Fibroblast of lung (primary cell): ENCODE measurements around the gene RANBP10. TPM values are rescaled to one million over a fixed set of nuclear protein-coding genes. Genes with fewer than 3 reads are reported as not detected.

Experiments used
- DNase-seq, 2 donors: peaks; one replicate each; pipeline versions ENCODE4 v3.0.0 to v3.0.0-alpha.2; 2010; ENCODE audit warnings: low read depth in 2 of 2
- H2AFZ ChIP-seq: 2 replicates; pipeline ENCODE4 v1.5.1; 2012; ENCODE audit warnings: low read length, control low read depth, inconsistent platforms
- H3K27ac ChIP-seq: 2 replicates; pipeline ENCODE4 v1.5.1; 2011; ENCODE audit warnings: low read length, control low read depth; ENCODE audit not compliant: insufficient read depth
- H3K27me3 ChIP-seq: 2 replicates; pipeline ENCODE4 v1.5.1; 2011; ENCODE audit warnings: mild to moderate bottlenecking, low read length; ENCODE audit not compliant: control insufficient read depth, insufficient read depth
- H3K36me3 ChIP-seq: 2 replicates; pipeline ENCODE4 v1.5.1; 2011; ENCODE audit warnings: low read length; ENCODE audit not compliant: control insufficient read depth, insufficient read depth
- H3K4me1 ChIP-seq: 2 replicates; pipeline ENCODE4 v1.5.1; 2011; ENCODE audit warnings: low read length; ENCODE audit not compliant: control insufficient read depth, insufficient read depth; ENCODE audit errors: extremely low read depth
- H3K4me2 ChIP-seq: 2 replicates; pipeline ENCODE4 v1.5.1; 2011; ENCODE audit warnings: low read length, control low read depth; ENCODE audit not compliant: insufficient read depth; ENCODE audit errors: extremely low read depth
- H3K4me3 ChIP-seq, 4 experiments: fragments of 200-600 bp in 1 of 4; sonication (generic) in 1 of 4; replicated peaks in 1 of 4; 2 replicates each; pipeline ENCODE4 v1.5.1; 2011 to 2016; ENCODE audit warnings: low read length in 4 of 4, low read depth in 3 of 4, mild to moderate bottlenecking in 3 of 4, control low read depth in 2 of 4, inconsistent platforms in 1 of 4, mixed read lengths in 1 of 4; ENCODE audit not compliant: insufficient read depth in 1 of 4; ENCODE audit errors: control extremely low read depth in 1 of 4
- H3K79me2 ChIP-seq: 2 replicates; pipeline ENCODE4 v1.5.1; 2012; ENCODE audit warnings: mild to moderate bottlenecking, low read length, inconsistent platforms; ENCODE audit not compliant: control insufficient read depth, insufficient read depth
- H3K9ac ChIP-seq: 2 replicates; pipeline ENCODE4 v1.5.1; 2011; ENCODE audit warnings: mild to moderate bottlenecking, low read length, control low read depth; ENCODE audit not compliant: insufficient read depth
- H3K9me3 ChIP-seq: 2 replicates; pipeline ENCODE4 v1.5.1; 2012; ENCODE audit warnings: low read depth, low read length; ENCODE audit not compliant: control insufficient read depth, insufficient read depth
- H4K20me1 ChIP-seq: 2 replicates; pipeline ENCODE4 v1.5.1; 2011; ENCODE audit warnings: low read length; ENCODE audit not compliant: control insufficient read depth, insufficient read depth; ENCODE audit errors: extremely low read depth
- CTCF ChIP-seq, 2 donors: IDR thresholded peaks in 1 of 2; conservative IDR thresholded peaks in 1 of 2; 1 replicate in 1 of 2; 2 replicates in 1 of 2; pipeline ENCODE4 v1.5.1; 2011 to 2012; ENCODE audit warnings: low read length in 2 of 2, control low read depth in 1 of 2, inconsistent platforms in 1 of 2, low read depth in 1 of 2, mild to moderate bottlenecking in 1 of 2
- EZH2 ChIP-seq: IDR thresholded peaks from 2 replicates; pipeline ENCODE4 v1.5.1; 2012; ENCODE audit warnings: low read length, control low read depth, mild to moderate bottlenecking; ENCODE audit errors: missing control alignments
- polyA plus RNA-seq, 2 donors: library from polyadenylated mRNA; depleted of rRNA in 1 of 2; stranded (reverse) in 1 of 2; unstranded in 1 of 2; fragments of >200 nt; gene quantifications; 2 replicates each; pipeline ENCODE4 v1.2.1, GENCODE V29; 2011 to 2012; ENCODE audit warnings: missing spikeins in 1 of 2
- total RNA-seq: library from RNA; depleted of rRNA; stranded (reverse); fragments of >200 nt; gene quantifications from 2 replicates; pipeline ENCODE4 v1.2.1, GENCODE V29; 2014

RANBP10 gene
- total and polyA plus RNA-seq, 2 donors (not counting 1 experiment from before 2014, with no cell fraction given): 4.6 to 7.1 TPM

- H3K9me3 ChIP-seq: no peaks in the 10 kb centered on the region
- no peak for DNase-seq
- H3K4me2 ChIP-seq: no peak overlapping the region
- no peak overlapping the region for H3K4me3 ChIP-seq
- H3K4me1 ChIP-seq: no peaks in the 10 kb centered on the region
- no peak for TF ChIP-seq EZH2
- no peak for TF ChIP-seq CTCF (conservative IDR thresholded peaks at IDR 0.05 in 1 of 2, IDR thresholded peaks at IDR 0.05 in 1 of 2; ENCODE audit: low read depth in 1 of 2, low read length in 2 of 2)
- H4K20me1 ChIP-seq: no peaks in the 10 kb centered on the region
- no peak overlapping the region for H3K27ac ChIP-seq
- H3K36me3 ChIP-seq: no peaks in the 10 kb centered on the region
- no peak overlapping the region for H3K9ac ChIP-seq
- no peaks in the 10 kb centered on the region for H3K27me3 ChIP-seq
- H2AFZ ChIP-seq: no peak overlapping the region
- H3K79me2 ChIP-seq: no peaks in the 10 kb centered on the region
These were observed 56.8 kb downstream of the RANBP10 start for GRCh38 chr16:67749436-67750078.

- no peak for TF ChIP-seq CTCF (conservative IDR thresholded peaks at IDR 0.05 in 1 of 2, IDR thresholded peaks at IDR 0.05 in 1 of 2; ENCODE audit: low read depth in 1 of 2, low read length in 2 of 2)
- H3K79me2 ChIP-seq: no peaks in the 10 kb centered on the region
- H3K4me1 ChIP-seq: no peaks in the 10 kb centered on the region
- H3K4me3 ChIP-seq: no peak overlapping the region
- no peaks in the 10 kb centered on the region for H3K9me3 ChIP-seq
- H3K4me2 ChIP-seq: no peak overlapping the region
- H3K27ac ChIP-seq: no peak overlapping the region
- DNase-seq: no peak
- H3K27me3 ChIP-seq: no peaks in the 10 kb centered on the region
- H4K20me1 ChIP-seq: no peaks in the 10 kb centered on the region
- H3K36me3 ChIP-seq: no peaks in the 10 kb centered on the region
- H2AFZ ChIP-seq: no peak overlapping the region
- no peak overlapping the region for H3K9ac ChIP-seq
These were observed 57.5 kb downstream of the RANBP10 start for GRCh38 chr16:67748834-67749233.

- H4K20me1 ChIP-seq: no peaks in the 10 kb centered on the region
- H3K9me3 ChIP-seq: no peaks in the 10 kb centered on the region
- no peak overlapping the region for H3K4me3 ChIP-seq
- no peaks in the 10 kb centered on the region for H3K27me3 ChIP-seq
- H3K79me2 ChIP-seq: no peaks in the 10 kb centered on the region
- H3K4me1 ChIP-seq: no peaks in the 10 kb centered on the region
- H3K27ac ChIP-seq: no peak overlapping the region
- H3K9ac ChIP-seq: no peak overlapping the region
- H2AFZ ChIP-seq: no peak overlapping the region
- no peak for TF ChIP-seq EZH2
- TF ChIP-seq CTCF (conservative IDR thresholded peaks at IDR 0.05 in 1 of 2, IDR thresholded peaks at IDR 0.05 in 1 of 2; ENCODE audit: low read depth in 1 of 2, low read length in 2 of 2): no peak
- H3K36me3 ChIP-seq: peaks cover 3% of the 10 kb centered on the region
- H3K4me2 ChIP-seq: no peak overlapping the region
- no peak for DNase-seq
These were observed 59.5 kb downstream of the RANBP10 start for GRCh38 chr16:67746846-67747245.
